OCI-LY7 (cell line): ENCODE results near the gene MATCAP1. TPM values are rescaled to one million over a fixed set of nuclear protein-coding genes. Genes with fewer than 3 reads are reported as not detected.

Experiments used
- BruUV-seq: library from RNA; stranded (reverse); fragments of 400-500 nt; replicated peaks from 2 replicates; lab custom pipeline; 2021; lab: Mats Ljungman, UMichigan
- CTCF ChIA-PET: fragments of 300-600 bp; sonication (Branson Sonifier 250); formaldehyde crosslinking; loops from one replicate; lab custom pipeline; 2022; ENCODE audit warnings: antibody characterized with exemption; ENCODE audit not compliant: unreplicated experiment; lab: Charles Lee
- POLR2A ChIA-PET: fragments of 300-600 bp; sonication (Branson Sonifier 250); formaldehyde crosslinking; loops from one replicate; lab custom pipeline; 2022; ENCODE audit warnings: antibody characterized with exemption; lab: Charles Lee
- DNase-seq: peaks from one replicate; pipeline ENCODE4 v3.0.0-alpha.2; 2015; ENCODE audit warnings: low spot score
- H2AFZ ChIP-seq: fragments of 200-600 bp; sonication (generic), shearing (Covaris generic); 2 replicates; pipeline ENCODE4 v1.6.1; 2014; ENCODE audit warnings: mild to moderate bottlenecking, antibody characterized with exemption, low read length, moderate library complexity
- H3K27ac ChIP-seq: fragments of 200-600 bp; sonication (generic); 2 replicates; pipeline ENCODE4 v1.5.1; 2014; ENCODE audit warnings: mixed run types, low read depth, mild to moderate bottlenecking, moderate library complexity, low read length, inconsistent platforms; ENCODE audit not compliant: poor library complexity, severe bottlenecking
- H3K36me3 ChIP-seq: fragments of 200-600 bp; sonication (generic); 2 replicates; pipeline ENCODE4 v1.6.1; 2014; ENCODE audit warnings: mild to moderate bottlenecking, antibody characterized with exemption, low read length, moderate library complexity, mixed read lengths; ENCODE audit not compliant: insufficient read depth
- H3K4me1 ChIP-seq: fragments of 200-600 bp; sonication (generic); 2 replicates; pipeline ENCODE4 v1.5.1; 2014; ENCODE audit warnings: mild to moderate bottlenecking, low read length; ENCODE audit not compliant: insufficient read depth, poor library complexity, severe bottlenecking
- H3K4me2 ChIP-seq: fragments of 200-600 bp; sonication (generic); 2 replicates; pipeline ENCODE4 v1.6.1; 2014; ENCODE audit warnings: mild to moderate bottlenecking, low read length
- H3K4me3 ChIP-seq: fragments of 200-600 bp; sonication (generic); 2 replicates; pipeline ENCODE4 v1.5.1; 2014; ENCODE audit warnings: mild to moderate bottlenecking, low read depth, low read length; ENCODE audit not compliant: poor library complexity, severe bottlenecking
- H3K79me2 ChIP-seq: fragments of 200-600 bp; sonication (generic); 2 replicates; pipeline ENCODE4 v1.6.1; 2016; ENCODE audit warnings: low read depth, mild to moderate bottlenecking, low read length, moderate library complexity, mixed read lengths; ENCODE audit not compliant: insufficient read depth
- H3K9me2 ChIP-seq: fragments of 200-600 bp; sonication (generic); 2 replicates; pipeline ENCODE4 v1.6.1; 2016; ENCODE audit warnings: mild to moderate bottlenecking, low read length, mixed read lengths; ENCODE audit not compliant: insufficient read depth
- H3K9me3 ChIP-seq: fragments of 200-600 bp; sonication (generic); 2 replicates; pipeline ENCODE4 v1.6.1; 2014; ENCODE audit warnings: mild to moderate bottlenecking, mixed run types, low read length, mixed read lengths
- H4K20me1 ChIP-seq: fragments of 200-600 bp; sonication (generic); 2 replicates; pipeline ENCODE4 v1.6.1; 2014; ENCODE audit warnings: mild to moderate bottlenecking, antibody characterized with exemption, low read length, moderate library complexity, mixed read lengths; ENCODE audit not compliant: insufficient read depth
- EZH2phosphoT487 ChIP-seq: fragments of 200-600 bp; sonication (generic); IDR thresholded peaks from 2 replicates; pipeline ENCODE4 v1.6.1; 2018; ENCODE audit warnings: low read depth, borderline replicate concordance, mild to moderate bottlenecking, mixed run types, antibody characterized with exemption, low read length, moderate library complexity, mixed read lengths
- intact Hi-C: fragments of 100-400 bp; cut with micrococcal nuclease; formaldehyde crosslinking; loops from one replicate; pipeline ENCODE4 v1.10.0; 2022; ENCODE audit not compliant: unreplicated experiment
- total RNA-seq, 2 experiments: library from RNA; depleted of rRNA in 1 of 2; stranded (reverse); fragments of >200 nt in 1 of 2; shearing (Covaris generic) in 1 of 2; gene quantifications; 2 replicates each; pipeline ENCODE4 v1.2.3, GENCODE V29; 2014 to 2022
- TF ChIP-seq, protein P1 (sequence below): fragments of 200-600 bp; sonication (generic); conservative IDR thresholded peaks from 2 replicates; pipeline ENCODE4 v1.5.1; 2014; ENCODE audit warnings: mild to moderate bottlenecking, antibody characterized with exemption, low read length, moderate library complexity, mixed read lengths

The MATCAP1 gene
- total RNA-seq, 2 experiments from 2014 or later: 22.9 to 39.6 TPM

DNA sequence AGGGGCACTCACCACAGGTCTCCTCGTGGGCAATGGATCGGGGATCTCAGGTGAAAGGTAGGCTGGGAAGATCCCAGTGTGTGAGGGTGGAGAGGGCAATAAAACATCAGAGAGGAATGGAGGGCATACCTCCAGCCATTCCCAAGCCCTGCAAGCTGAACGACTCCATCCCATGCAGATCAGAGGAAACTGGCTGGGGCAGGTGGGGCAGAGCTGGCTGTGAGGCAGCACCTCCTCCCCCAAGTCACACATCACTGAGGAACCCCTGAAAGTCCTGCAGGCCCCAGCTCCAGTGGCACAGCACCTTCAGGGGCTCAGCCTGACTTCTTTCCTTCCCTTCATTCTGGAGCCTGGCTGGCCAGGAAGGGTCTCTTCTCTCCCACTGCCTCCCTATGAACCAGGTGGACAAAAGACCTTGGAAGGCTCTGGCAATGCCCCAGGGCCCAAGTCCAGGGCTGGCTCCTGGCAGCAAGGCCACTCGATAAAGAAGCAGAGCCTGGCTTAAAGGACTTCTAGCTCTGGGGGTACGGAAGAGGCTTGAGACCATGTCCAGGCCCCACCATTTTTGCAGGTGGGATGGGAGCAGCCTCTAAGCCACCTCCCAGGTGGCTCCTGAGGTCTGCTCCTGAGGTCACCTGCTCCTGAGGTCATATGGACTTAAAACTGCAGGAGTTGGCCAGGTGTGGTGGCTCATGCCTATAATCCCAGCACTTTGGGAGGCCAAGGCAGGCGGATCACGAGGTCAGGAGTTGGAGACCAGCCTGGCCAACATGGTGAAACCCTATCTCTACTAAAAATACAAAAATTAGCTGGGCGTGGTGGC lies 29.6 kb upstream of the MATCAP1 start:
- no TSS peak for BruUV-seq
- ChIA-PET POLR2A (no interaction called here), CTCF (no interaction called here)
- intact Hi-C loops: no loop called here
- Histone ChIP-seq H3K4me3 (no peak overlapping the region), H2AFZ (no peak overlapping the region), H3K4me1 (no peaks in the 10 kb centered on the region), H3K79me2 (no peaks in the 10 kb centered on the region), H3K4me2 (no peak overlapping the region), H4K20me1 (no peaks in the 10 kb centered on the region), H3K27ac (no peak overlapping the region), H3K9me2 (no peaks in the 10 kb centered on the region), H3K36me3 (no peaks in the 10 kb centered on the region), H3K9me3 (no peaks in the 10 kb centered on the region)
- TF ChIP-seq, protein P1, sequence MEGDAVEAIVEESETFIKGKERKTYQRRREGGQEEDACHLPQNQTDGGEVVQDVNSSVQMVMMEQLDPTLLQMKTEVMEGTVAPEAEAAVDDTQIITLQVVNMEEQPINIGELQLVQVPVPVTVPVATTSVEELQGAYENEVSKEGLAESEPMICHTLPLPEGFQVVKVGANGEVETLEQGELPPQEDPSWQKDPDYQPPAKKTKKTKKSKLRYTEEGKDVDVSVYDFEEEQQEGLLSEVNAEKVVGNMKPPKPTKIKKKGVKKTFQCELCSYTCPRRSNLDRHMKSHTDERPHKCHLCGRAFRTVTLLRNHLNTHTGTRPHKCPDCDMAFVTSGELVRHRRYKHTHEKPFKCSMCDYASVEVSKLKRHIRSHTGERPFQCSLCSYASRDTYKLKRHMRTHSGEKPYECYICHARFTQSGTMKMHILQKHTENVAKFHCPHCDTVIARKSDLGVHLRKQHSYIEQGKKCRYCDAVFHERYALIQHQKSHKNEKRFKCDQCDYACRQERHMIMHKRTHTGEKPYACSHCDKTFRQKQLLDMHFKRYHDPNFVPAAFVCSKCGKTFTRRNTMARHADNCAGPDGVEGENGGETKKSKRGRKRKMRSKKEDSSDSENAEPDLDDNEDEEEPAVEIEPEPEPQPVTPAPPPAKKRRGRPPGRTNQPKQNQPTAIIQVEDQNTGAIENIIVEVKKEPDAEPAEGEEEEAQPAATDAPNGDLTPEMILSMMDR: no peak
- no peak for TF ChIP-seq EZH2phosphoT487
- DNase-seq: no peak

DNA sequence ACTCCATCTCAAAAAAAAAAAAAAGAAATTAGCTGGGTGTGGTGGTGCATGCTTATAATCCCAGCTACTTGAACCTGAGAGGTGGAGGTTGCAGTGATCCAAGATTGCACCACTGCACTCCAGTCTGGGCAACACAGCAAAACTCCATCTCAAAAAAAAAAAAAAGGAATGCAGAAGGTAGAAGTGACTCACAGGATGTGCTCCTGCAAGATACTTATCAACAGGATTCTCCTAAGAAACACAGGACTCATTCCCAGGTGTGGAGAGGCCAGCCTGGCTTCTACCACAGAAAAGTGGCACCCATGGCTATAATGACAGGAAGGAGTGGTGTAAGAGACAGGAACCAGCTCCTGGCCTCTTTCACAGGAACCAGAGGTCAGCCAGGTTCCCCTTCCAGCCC lies 29.0 kb upstream of the MATCAP1 start:
- no peaks in the 10 kb centered on the region for H3K4me1 ChIP-seq
- CTCF ChIA-PET: no interaction called here

More for the DNA sequence above, 29.0 kb upstream of the MATCAP1 start:
- Histone ChIP-seq H3K27ac (no peak overlapping the region), H4K20me1 (no peaks in the 10 kb centered on the region), H3K9me2 (no peaks in the 10 kb centered on the region), H3K4me3 (no peak overlapping the region), H3K79me2 (no peaks in the 10 kb centered on the region), H3K9me3 (no peaks in the 10 kb centered on the region), H3K36me3 (no peaks in the 10 kb centered on the region), H3K4me2 (no peak overlapping the region), H2AFZ (no peak overlapping the region)
- intact Hi-C loops: no loop called here
- no peak for DNase-seq
- POLR2A ChIA-PET: interaction anchor here (1.6 kb wide), 1 partner anchor 32 kb away, joined by 6 read pairs; no protein-coding TSS in a partner anchor
- no peak for TF ChIP-seq EZH2phosphoT487
- TF ChIP-seq, protein P1: no peak
- BruUV-seq: no TSS peak
